ENCODE measurements around the gene FBXL7.

Gene FBXL7

DNA sequence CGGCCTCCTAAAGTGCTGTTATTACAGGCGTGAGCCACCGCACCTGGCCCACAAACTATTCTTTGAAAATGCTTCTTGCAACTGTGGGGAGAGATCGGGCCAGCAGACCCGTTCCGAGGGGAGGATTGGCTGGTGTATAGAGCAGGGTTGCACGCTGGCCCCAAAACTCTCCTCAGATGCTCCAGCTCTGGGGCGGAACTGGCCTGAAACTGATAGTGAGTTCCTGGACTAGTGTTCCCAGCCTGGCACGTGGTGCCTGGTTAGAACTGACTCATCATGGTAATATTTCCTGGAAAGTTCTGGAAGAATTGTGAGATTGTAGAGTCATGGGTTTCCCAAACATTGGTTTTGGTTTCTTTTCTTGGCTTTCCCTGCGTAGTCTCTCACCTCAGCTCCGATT, 120.5 kb downstream of the FBXL7 start:
- no peak for DNase-seq

DNA sequence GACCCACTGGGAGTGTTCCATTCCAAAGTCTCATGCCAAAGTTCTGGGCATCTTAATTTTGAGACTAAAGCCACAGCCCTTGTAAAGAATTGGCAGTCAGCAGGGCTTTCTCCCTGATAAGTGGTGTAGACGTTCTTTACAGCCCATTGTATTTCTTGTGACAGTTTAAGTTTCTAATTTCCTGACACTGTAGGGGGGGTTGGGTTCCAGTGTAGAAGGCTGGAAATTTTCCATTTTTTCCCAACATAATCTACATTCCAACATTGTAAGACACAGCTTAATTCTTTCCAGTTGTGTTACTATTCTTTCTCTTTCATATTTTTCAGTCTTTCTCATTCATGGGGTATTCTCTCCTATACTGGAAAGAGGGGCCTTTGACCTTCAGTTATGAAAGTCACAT, 121.1 kb downstream of the FBXL7 start:
- no peak for DNase-seq

DNA sequence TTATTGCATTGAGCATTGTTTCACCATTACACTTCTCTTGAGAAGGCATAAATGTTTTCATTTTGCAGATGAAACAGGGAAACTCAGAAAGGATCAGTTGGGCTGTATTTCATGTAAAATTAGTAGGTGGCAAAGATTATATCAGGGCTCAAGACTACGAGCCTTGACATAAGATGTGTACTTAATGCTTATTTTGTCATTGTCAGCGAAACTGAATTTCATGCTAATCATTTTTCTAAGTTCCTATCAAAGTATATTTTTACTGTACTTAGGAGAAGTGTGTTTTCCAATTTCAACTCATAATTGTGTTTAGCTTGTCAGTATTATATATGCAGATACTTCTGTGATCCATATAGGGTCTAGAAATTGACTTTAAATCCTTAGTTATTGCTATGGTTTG, 123.8 kb downstream of the FBXL7 start:
- no peak for DNase-seq

DNA sequence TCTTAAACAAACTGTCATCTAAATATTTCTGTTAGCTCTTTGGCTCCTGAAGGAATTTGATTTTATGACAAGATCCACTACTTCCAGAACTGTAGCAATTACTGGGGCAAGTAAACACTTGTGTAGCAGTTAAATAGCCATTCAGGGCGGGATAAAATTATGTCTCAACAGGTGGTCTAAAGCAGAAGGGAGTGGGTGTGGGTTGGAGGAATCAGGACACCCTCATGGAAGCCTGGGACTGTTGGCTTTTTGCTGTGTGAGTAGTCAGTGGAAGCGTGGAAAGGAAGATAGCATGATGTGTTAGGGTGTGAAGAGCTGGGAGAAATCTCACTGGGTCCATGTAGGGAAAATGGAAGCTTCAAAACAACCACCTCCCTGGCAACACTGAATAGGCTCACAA, 127.1 kb downstream of the FBXL7 start:
- no peak for DNase-seq

DNA sequence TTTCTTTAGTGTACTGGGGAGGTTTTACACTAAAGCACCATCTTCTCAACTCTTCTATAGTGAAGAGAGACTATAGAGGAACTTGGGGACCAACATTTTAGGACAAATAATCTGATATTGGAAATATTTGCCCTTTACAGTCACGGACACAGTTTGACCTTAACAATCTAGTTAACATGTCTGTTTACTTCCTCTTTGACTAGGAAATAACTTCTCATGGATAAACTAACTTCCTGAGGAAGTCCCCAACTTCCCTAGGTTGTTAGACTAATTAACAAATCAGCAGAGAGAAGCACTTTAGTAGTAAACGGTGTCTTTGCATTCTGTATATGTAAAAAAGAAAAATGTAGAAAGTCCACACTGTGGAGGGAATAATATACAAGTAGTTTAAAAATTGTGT, 127.7 kb downstream of the FBXL7 start:
- DNase-seq: no peak

DNA sequence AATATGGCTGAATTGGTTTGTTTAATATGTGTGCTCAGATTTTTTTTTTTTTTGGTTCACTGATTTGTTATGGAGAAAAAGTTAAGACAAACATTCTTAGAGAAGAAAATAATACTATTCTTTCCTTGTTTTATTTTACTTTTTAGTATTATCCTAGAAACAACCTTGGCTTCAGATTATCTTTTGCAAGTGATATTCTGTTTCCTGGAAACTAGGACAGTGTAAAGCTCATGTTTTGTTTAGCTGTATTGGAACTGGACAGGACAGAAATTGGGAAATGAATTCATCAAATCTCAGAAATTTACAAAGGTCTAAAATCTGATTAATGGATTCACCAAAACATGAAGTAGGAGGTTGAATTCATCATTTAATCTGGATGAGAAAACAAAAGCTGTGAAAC, 130.5 kb downstream of the FBXL7 start:
- DNase-seq: no peak

DNA sequence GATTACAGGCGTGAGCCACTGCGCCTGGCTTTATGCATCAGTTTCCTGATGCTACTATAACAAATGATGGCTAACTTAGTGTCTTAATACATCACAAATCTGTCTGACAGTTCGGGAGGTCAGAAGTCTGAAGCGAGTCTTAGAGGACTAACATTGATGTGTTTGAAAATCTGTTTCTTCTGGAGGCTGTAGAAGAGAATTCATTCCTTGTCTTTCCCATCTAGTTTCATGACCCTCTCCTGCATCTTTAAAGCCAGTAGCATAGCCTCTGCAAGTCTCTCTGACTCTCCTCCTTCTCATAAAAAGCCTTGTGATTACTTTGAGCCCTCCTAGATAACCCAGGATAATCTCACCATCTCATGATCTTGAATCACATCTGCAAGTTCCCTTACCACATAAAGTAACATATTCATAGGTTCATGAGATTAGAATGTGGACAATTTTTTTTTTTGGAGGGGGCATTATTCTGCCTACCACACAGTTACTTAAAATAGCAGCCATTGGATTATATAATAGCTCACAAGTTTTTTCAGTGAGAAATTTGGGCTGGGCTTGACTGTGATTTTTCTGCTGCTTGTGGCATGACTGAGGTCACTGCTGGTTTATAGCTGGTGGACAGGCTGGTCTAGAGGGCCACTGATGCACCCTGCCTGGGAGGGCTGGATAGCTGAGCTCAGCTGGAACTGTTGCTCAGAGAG, 134.8 kb downstream of the FBXL7 start:
- DNase-seq: no peak

DNA sequence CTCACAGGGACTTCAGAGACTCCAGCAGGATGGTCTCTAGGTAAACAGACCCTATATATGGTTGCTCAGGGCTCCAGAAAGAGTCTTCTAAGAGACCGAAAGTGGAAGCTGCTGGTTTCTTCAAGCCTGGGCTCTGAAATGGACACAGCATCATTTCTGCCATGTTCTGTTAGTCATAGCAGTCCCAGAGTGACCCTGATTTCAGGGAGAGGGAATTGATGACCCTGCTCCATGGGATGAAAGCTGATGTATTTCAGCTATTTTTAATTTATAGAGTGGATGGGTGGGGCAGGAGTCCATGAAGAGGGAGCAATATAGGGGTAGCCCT, 135.3 kb downstream of the FBXL7 start:
- DNase-seq: no peak

DNA sequence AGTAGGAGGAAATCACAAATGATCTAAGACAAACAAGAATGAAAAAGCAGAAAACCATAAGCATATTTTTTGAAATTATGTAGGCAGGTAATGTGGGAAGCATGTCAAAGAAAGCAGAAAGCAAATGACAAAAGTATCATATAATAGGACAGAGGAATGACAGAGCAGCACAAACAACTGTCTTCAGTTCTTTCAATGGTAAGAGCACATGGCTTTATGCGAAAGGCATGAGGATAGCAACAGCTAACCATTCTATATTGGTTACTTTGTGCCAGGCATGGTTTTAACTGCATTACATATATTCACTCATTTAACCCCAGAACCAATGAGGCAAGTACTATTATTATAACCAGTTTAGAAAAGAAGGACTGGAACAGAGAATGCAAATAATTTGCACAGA, 137.4 kb downstream of the FBXL7 start:
- no peak for DNase-seq

DNA sequence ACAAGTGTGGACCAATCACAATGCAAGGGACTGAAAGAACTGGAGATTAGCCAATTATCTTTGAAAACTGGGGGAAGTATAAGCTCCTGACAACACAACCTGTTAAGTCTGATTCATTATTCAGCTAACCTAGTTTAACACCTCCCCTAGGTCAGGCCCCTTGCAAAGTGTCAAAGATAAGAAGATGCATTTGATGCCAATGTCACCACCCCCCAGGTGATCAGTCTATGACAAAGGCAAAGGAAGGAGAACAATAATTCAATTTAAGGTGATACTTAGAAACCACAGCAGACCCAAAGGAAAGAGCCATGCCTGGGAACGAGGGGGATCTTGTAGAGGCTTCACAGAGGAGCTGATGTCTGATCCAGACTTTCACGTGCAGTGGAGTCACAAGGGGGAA, 137.9 kb downstream of the FBXL7 start:
- no peak for DNase-seq

DNA sequence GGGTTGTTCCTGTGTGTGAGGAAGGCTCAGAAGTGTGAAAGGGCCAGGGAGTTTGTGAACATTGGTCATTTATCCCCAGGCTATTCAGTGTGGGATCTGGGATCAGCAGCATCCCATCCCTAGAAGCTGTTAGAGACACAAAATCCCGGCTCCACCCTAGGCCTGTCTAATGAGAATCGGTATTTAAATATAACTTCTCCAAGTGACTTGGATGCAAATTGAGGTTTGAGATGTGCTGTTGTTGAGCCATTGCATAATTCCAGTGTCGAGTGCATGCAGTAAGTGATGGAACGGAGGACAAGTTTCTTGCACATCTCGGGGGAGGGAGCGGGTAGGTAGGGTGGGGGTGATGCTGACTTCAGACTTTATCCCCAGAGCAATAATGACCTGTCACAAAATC, 138.3 kb downstream of the FBXL7 start:
- DNase-seq: no peak

DNA sequence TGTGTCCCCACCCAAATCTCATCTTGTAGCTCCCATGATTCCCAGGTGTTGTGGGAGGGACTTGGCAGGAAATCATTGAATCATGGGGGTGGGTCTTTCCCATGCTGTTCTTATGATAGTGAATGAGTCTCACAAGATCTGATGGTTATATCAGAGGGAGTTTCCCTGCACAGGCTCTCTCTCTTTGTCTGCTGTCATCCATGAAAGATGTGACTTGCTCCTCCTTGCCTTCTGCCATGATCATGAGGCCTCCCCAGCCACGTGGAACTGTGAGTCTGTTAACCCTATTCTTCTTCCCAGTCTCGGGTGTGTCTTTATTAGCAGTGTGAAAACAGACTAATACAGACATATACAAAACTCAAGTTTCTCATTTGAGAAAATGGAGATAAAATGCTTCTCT, 139.3 kb downstream of the FBXL7 start:
- DNase-seq: no peak

DNA sequence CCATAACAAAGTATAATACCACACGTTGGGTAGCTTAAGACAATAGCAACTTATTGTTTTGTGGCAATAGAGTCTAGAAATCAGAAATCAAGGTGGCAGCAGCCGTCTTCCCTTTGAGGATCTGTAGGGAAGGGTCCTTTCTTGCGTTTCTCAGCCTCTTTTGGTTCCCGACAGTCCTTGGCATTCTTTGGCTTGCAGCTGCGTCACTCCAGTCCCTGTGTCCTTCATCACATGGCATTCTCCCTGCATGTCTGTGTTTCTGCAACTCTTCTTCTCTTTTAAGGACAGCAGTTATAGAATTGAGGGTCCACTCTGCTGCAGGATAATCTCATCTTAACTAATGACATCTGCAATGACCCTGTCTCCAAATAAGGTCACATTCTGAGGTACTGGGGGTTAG, 140.1 kb downstream of the FBXL7 start:
- no peak for DNase-seq

DNA sequence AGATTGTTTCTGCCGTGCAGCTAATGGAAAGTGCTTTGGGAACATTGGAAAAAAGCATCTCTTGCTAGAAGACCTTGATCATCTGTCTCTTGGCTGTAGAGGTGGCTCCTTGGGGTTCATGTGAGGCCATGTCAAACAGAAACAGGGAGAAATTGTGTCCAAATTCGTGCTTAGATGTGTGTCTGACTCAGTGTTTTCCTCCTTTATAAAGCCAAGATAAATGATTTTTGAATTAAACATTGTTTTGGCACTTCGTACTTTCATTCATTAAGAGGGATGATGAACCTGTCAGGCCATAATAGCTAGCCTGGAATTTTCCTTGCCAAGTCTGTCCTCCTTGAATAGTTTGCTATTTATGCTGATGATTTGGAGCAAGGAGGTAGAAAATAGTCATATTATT, 143.8 kb downstream of the FBXL7 start:
- DNase-seq: no peak

DNA sequence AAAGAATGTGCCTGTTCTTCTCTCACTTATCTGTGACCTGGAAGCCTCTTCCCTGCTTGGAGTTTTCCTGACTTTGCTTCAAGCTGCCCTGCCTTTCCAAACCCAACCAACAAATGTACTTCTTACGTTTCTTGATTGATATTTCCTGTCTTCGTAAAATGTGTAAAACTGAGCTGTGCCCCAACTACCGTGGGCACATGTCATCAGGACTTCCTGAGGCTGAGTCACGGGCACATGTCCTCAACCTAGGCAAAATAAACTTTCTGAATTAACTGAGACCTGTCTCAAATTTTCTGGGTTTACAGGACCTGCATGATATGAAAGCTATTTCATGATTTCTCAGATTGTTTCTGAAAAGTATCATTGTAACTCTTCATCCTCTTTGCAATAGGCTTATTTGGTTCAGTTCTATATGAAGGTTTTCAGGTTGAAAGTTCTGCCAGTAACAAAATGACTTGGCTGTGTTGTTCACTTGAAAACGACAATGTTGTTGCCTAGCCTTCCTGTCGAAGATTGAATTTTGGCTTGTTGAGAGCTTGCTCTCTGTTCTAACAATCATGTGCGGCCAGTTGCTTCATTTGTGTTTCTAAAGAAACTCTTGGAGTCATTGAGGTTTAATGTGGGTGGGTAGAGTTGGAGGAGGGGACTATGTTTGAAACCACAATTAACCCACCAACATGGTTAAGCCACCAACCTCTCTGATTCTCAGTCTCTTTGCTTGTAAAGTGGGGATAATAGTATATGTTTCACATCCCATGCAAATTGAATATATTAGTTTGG, 145.6 kb downstream of the FBXL7 start:
- peak in 1 of 5 experiments; percentile 70 for DNase-seq

DNA sequence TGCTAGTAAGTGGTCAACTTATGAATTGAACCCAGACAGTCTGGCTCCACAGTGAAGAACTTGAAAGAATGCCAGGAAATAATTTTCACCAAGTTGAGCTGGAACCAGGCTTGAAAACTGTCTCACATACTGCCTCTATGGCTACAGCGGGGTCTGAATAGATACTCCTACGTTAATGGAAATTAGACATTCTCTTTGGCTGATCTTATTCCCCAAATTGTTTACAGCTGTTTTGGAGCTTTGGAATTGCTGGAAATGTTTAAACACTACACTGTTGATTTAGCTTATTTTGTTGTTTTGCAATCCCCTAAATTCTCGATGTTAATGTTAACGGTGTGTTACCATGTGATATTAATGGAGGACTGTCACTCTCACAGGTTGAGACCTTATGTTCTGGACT, 146.4 kb downstream of the FBXL7 start:
- DNase-seq: no peak

DNA sequence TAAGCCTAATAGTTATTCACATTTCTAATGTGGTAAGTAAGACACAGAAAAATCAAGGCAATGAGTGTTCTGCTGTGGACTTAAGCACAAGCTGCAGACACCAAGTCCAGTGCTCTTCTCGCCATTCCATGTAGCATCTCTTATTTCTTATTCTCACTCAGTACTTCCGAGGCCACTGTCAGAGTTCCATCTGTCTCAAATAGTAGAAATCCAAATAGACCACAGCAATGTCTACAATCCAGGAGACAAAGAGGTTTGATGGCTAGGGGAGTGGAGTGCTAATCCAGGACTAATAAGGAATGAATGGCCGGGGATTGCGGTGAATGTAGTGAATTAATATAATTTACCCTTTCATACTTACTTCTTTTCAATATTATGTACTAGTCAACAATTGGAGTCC, 147.3 kb downstream of the FBXL7 start:
- no peak for DNase-seq

DNA sequence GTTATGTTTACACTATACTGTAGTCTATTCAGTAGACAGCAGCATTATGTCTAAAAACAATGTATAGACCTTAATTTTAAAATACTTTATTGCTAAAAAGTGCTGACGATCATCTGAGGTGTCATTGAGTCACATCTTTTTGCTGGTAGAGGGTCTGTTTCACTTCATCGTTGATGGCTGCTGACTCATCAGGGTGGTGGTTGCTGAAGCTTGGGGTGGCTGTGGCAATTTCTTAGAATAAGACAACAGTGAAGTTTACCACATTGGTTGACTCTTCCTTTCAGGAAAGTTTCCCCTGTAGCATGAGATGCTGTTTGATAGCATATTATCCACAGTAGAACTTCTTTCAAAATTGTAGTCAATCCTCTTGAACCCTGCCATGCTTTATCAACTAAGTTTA, 150.3 kb downstream of the FBXL7 start:
- DNase-seq: peak in 1 of 5 experiments; percentile 64

DNA sequence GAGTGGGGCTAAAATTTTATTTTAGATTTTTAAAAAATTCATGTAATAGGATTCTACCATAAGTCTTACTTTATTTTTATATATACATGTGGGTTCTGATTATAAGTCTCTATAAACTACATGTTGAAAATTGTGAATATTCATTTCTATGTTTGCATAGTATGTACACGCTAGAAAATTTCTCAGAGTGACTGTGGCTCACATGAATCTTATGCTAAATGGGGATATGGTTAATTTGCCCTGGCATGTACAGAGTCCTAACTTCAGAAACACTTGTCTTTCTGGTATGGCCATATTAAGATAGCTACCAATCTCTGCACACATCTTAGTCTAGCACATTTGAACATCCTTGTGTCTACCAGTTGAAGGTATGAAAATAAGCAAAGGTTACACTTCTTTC, 154.8 kb downstream of the FBXL7 start:
- DNase-seq: no peak

DNA sequence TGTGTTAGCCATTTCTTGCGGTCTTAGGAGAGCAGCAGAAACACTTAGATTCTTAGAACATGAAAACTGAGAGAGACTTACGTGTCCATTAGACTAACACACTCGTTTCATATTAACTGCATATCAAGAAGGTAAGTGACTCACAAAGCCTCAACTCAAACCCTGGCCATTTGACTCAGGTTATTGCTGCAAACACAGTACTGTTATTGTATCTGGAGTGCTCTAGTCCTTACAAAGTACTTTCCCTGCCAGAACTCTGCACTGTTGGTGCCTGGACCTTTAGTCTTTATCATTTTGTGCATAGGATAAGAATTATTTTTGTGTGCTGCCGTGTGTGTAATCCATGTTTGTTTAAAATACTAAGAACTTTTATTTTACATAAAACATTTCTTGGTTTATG, 155.7 kb downstream of the FBXL7 start:
- DNase-seq: no peak

DNA sequence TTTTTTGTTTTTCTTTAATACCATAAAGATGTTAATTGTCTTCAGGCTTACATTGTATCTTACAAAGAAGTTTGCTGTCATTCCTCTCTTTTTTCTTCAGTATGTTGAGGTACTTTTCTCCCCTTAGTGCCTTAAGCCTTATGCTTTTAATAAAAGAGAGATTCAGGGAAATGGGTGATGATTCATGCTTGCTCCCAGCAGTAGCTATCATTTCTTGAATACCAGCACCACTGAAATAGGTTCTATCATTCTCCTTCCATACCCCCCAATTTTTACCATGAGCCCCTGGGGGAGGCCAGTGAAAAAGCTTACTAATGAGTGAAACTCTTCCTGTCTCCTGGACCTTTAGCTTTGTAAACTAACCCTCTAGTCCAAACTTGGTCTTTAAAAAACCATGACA, 165.0 kb downstream of the FBXL7 start:
- DNase-seq: no peak

DNA sequence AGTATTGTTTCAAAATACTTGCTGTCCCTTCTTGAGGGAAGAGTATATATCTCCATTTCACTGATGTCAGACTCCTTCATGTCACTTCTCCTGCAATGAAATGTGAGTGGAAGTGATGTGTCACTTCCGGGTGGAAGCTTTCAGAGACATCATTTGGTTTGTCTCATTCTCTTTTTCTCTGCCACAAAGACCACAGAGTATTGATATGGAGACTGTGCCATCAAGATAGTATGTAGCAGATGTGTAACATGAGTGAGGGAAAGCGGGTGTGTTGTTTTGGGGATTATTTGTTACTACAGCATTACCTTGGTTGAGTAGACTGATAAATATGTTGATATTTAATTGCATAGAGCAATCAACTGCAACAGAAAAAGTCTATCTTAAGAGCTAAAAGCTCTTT, 169.8 kb downstream of the FBXL7 start:
- DNase-seq: peak in 1 of 5 experiments; percentile 22

DNA sequence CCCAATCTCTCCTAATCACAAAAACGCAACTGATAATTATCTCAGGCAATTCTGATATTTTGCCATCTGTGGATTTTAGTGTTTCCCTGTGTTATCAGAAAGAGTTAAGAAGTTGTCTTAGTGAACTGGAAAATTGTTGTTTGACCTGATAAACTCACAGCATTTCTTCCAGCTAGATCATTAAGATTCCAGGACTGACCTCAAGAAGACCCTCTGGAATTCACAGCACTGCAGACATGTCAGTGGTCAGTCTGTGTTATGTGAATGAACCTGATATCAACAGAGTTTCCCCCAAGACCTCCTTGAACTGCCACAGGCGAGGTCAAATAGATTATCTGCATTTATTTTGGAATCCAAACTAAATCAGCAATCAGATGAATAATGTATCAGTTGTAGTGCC, 174.7 kb downstream of the FBXL7 start:
- DNase-seq: no peak

DNA sequence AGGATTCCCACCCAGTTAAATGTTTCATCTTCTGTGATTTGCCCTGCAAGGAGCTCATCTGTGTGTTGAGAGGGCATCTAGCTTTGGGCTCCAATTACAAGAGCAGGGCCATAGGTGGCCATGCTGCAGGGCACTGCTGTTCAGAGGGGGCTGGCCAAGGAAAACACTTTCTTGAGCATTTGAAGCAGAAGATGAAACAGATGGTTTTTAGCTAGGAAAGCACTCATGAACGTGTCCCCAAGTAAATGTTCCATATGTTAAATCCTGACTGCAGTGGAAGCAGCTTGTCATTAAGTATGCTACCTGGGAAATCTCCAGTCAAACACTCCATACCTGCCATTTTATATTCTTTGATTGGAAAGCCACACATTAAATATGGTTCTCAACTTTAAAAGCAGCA, 176.6 kb downstream of the FBXL7 start:
- DNase-seq: no peak

DNA sequence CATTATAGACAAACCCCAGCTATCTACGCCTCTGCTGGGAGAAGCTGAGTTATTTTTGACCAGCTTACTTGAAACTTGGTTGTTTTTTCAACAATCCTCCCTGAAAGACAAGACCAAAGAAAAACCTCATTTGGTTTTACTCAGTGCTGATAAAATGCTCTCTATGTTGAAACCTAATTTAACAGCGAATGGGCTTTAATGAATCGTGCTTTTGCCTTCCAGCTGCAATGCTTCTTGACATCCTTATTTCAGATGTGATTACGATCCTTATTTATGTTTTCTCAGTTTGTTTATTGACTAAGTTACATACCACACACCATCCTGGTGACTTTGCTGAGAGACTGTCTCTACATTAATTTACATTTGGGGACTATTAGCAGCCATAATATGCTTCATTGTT, 179.2 kb downstream of the FBXL7 start:
- no peak for DNase-seq

All from T-helper 2 cell (primary cell).